Ishikawa (cell line): Measurements from ENCODE around the gene NEUROG1.

Experiments used
- CREB1 ChIP-seq: IDR thresholded peaks from 2 replicates; pipeline ENCODE4 v1.6.1; 2012; ENCODE audit warnings: low read depth
- EP300 ChIP-seq: IDR thresholded peaks from 2 replicates; pipeline ENCODE4 v1.6.1; 2012; ENCODE audit warnings: borderline replicate concordance
- FOXM1 ChIP-seq: IDR thresholded peaks from 2 replicates; pipeline ENCODE4 v1.6.1; 2012; ENCODE audit warnings: low read depth, borderline replicate concordance
- MAX ChIP-seq: IDR thresholded peaks from 2 replicates; pipeline ENCODE4 v1.6.1; 2012
- NFIC ChIP-seq: IDR thresholded peaks from 2 replicates; pipeline ENCODE4 v1.6.1; 2012
- RAD21 ChIP-seq: IDR thresholded peaks from 2 replicates; pipeline ENCODE4 v1.6.1; 2012; ENCODE audit warnings: low read depth
- TAF1 ChIP-seq: IDR thresholded peaks from 2 replicates; pipeline ENCODE4 v1.6.1; 2012; ENCODE audit warnings: low read depth, mild to moderate bottlenecking
- TEAD4 ChIP-seq: IDR thresholded peaks from 2 replicates; pipeline ENCODE4 v1.6.1; 2012
- YY1 ChIP-seq: IDR thresholded peaks from 2 replicates; pipeline ENCODE4 v1.6.1; 2012; ENCODE audit warnings: low read depth
- ZBTB7A ChIP-seq: IDR thresholded peaks from 2 replicates; pipeline ENCODE4 v1.6.1; 2012; ENCODE audit warnings: low read depth
- TF ChIP-seq, protein P1 (sequence below): IDR thresholded peaks from 2 replicates; pipeline ENCODE4 v1.6.1; 2012; ENCODE audit warnings: low read depth, mild to moderate bottlenecking
- TF ChIP-seq, protein P2 (sequence below): IDR thresholded peaks from 2 replicates; pipeline ENCODE4 v1.6.1; 2012

- TF ChIP-seq CREB1 (no peak), RAD21 (no peak), TAF1 (no peak), EP300 (no peak), MAX (no peak), TEAD4 (no peak), YY1 (no peak), ZBTB7A (no peak), NFIC (no peak), FOXM1 (no peak)
- TF ChIP-seq, protein P1, sequence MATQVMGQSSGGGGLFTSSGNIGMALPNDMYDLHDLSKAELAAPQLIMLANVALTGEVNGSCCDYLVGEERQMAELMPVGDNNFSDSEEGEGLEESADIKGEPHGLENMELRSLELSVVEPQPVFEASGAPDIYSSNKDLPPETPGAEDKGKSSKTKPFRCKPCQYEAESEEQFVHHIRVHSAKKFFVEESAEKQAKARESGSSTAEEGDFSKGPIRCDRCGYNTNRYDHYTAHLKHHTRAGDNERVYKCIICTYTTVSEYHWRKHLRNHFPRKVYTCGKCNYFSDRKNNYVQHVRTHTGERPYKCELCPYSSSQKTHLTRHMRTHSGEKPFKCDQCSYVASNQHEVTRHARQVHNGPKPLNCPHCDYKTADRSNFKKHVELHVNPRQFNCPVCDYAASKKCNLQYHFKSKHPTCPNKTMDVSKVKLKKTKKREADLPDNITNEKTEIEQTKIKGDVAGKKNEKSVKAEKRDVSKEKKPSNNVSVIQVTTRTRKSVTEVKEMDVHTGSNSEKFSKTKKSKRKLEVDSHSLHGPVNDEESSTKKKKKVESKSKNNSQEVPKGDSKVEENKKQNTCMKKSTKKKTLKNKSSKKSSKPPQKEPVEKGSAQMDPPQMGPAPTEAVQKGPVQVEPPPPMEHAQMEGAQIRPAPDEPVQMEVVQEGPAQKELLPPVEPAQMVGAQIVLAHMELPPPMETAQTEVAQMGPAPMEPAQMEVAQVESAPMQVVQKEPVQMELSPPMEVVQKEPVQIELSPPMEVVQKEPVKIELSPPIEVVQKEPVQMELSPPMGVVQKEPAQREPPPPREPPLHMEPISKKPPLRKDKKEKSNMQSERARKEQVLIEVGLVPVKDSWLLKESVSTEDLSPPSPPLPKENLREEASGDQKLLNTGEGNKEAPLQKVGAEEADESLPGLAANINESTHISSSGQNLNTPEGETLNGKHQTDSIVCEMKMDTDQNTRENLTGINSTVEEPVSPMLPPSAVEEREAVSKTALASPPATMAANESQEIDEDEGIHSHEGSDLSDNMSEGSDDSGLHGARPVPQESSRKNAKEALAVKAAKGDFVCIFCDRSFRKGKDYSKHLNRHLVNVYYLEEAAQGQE: no peak
- TF ChIP-seq, protein P2, sequence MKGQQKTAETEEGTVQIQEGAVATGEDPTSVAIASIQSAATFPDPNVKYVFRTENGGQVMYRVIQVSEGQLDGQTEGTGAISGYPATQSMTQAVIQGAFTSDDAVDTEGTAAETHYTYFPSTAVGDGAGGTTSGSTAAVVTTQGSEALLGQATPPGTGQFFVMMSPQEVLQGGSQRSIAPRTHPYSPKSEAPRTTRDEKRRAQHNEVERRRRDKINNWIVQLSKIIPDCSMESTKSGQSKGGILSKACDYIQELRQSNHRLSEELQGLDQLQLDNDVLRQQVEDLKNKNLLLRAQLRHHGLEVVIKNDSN: no peak
These were observed 44.7 kb downstream of the NEUROG1 start for GRCh38 chr5:135491038-135491551.
